ENCODE measurements around the gene ZEB2.

ZEB2 gene

GRCh38 chr2:144448389-144449027, 71.4 kb downstream of the ZEB2 start:
- Histone ChIP-seq H3K27me3 (ENCODE audit: control insufficient read depth, low read length) (no peaks in the 10 kb centered on the region), H3K9me3 (ENCODE audit: control insufficient read depth, insufficient read depth, low read length) (no peaks in the 10 kb centered on the region), H3K4me3 (ENCODE audit: low read length) (no peak overlapping the region), H4K20me1 (ENCODE audit: control insufficient read depth, insufficient read depth, low read depth, low read length) (no peaks in the 10 kb centered on the region), H3K9me2 (replicated peaks; ENCODE audit: control insufficient read depth, low read length) (no peaks in the 10 kb centered on the region), H3F3A (ENCODE audit: control insufficient read depth, insufficient read depth) (no peaks in the 10 kb centered on the region), H3K27ac (ENCODE audit: low read depth, low read length) (no peak overlapping the region), H3K79me2 (ENCODE audit: control insufficient read depth, low read length) (no peaks in the 10 kb centered on the region), H3K36me3 (ENCODE audit: control insufficient read depth, low read length) (no peaks in the 10 kb centered on the region), H3K4me1 (ENCODE audit: control insufficient read depth, low read length) (no peaks in the 10 kb centered on the region), H3K4me2 (ENCODE audit: low read length) (no peak overlapping the region)
- TF ChIP-seq EZH2phosphoT487 (IDR thresholded peaks at IDR 0.05; ENCODE audit: borderline replicate concordance, low read length) (no peak), CTCF (IDR thresholded peaks at IDR 0.05; ENCODE audit: low read depth, low read length, poor library complexity, severe bottlenecking) (no peak)

- H3K4me1 ChIP-seq (ENCODE audit: control insufficient read depth, low read length), result no peaks in the 10 kb centered on the region
- H3K4me2 ChIP-seq (ENCODE audit: low read length), result no peak overlapping the region
- H3K27me3 ChIP-seq (ENCODE audit: control insufficient read depth, low read length), result no peaks in the 10 kb centered on the region
- no peaks in the 10 kb centered on the region for H3K9me2 ChIP-seq (replicated peaks; ENCODE audit: control insufficient read depth, low read length)
- H3K79me2 ChIP-seq (ENCODE audit: control insufficient read depth, low read length), result no peaks in the 10 kb centered on the region
- no peaks in the 10 kb centered on the region for H3K9me3 ChIP-seq (ENCODE audit: control insufficient read depth, insufficient read depth, low read length)
- no peaks in the 10 kb centered on the region for H4K20me1 ChIP-seq (ENCODE audit: control insufficient read depth, insufficient read depth, low read depth, low read length)
- no peak overlapping the region for H3K4me3 ChIP-seq (ENCODE audit: low read length)
- TF ChIP-seq CTCF (IDR thresholded peaks at IDR 0.05; ENCODE audit: low read depth, low read length, poor library complexity, severe bottlenecking) (no peak), EZH2phosphoT487 (IDR thresholded peaks at IDR 0.05; ENCODE audit: borderline replicate concordance, low read length) (no peak)
- no peaks in the 10 kb centered on the region for H3F3A ChIP-seq (ENCODE audit: control insufficient read depth, insufficient read depth)
- H3K36me3 ChIP-seq (ENCODE audit: control insufficient read depth, low read length), result no peaks in the 10 kb centered on the region
- H3K27ac ChIP-seq (ENCODE audit: low read depth, low read length), result no peak overlapping the region
Measured at GRCh38 chr2:144447535-144447934, 72.4 kb downstream of the ZEB2 start.

- H3K27me3 ChIP-seq (ENCODE audit: control insufficient read depth, low read length), result no peaks in the 10 kb centered on the region
- H3K4me3 ChIP-seq (ENCODE audit: low read length), result no peak overlapping the region
- H3K4me1 ChIP-seq (ENCODE audit: control insufficient read depth, low read length), result peaks cover 2% of the 10 kb centered on the region
- H3F3A ChIP-seq (ENCODE audit: control insufficient read depth, insufficient read depth), result no peaks in the 10 kb centered on the region
- H3K36me3 ChIP-seq (ENCODE audit: control insufficient read depth, low read length), result no peaks in the 10 kb centered on the region
- H3K79me2 ChIP-seq (ENCODE audit: control insufficient read depth, low read length), result no peaks in the 10 kb centered on the region
- H3K9me3 ChIP-seq (ENCODE audit: control insufficient read depth, insufficient read depth, low read length), result no peaks in the 10 kb centered on the region
- H3K9me2 ChIP-seq (replicated peaks; ENCODE audit: control insufficient read depth, low read length), result no peaks in the 10 kb centered on the region
- no peaks in the 10 kb centered on the region for H4K20me1 ChIP-seq (ENCODE audit: control insufficient read depth, insufficient read depth, low read depth, low read length)
- TF ChIP-seq CTCF (IDR thresholded peaks at IDR 0.05; ENCODE audit: low read depth, low read length, poor library complexity, severe bottlenecking) (no peak), EZH2phosphoT487 (IDR thresholded peaks at IDR 0.05; ENCODE audit: borderline replicate concordance, low read length) (no peak)
- H3K4me2 ChIP-seq (ENCODE audit: low read length), result no peak overlapping the region
- no peak overlapping the region for H3K27ac ChIP-seq (ENCODE audit: low read depth, low read length)
Measured at GRCh38 chr2:144446136-144446535, 73.8 kb downstream of the ZEB2 start.
